Mesendoderm (in vitro differentiated cells): ENCODE results near the gene RABL6.
"Not testable (repeated sequence)": the region's sequence is repeated elsewhere in the genome, so short reads cannot be mapped to it uniquely, and the experiment has no call there.

ENCODE experiments used
- DNase-seq: peaks from one replicate; pipeline ENCODE4 v3.0.0; 2013
- H2AK5ac ChIP-seq: 2 replicates; pipeline ENCODE4 v1.6.1; 2013; ENCODE audit warnings: low read length, inconsistent platforms
- H2BK120ac ChIP-seq: 2 replicates; pipeline ENCODE4 v1.6.1; 2013; ENCODE audit warnings: low read depth, mild to moderate bottlenecking, low read length, moderate library complexity, mixed read lengths
- H2BK15ac ChIP-seq: replicated peaks from 2 replicates; pipeline ENCODE4 v1.6.1; 2013; ENCODE audit warnings: low read depth, mild to moderate bottlenecking, moderate library complexity
- H2BK5ac ChIP-seq: 2 replicates; pipeline ENCODE4 v1.6.1; 2013; ENCODE audit warnings: low read length, inconsistent platforms
- H3K18ac ChIP-seq: 2 replicates; pipeline ENCODE4 v1.6.1; 2013; ENCODE audit warnings: mild to moderate bottlenecking, low read length, mixed read lengths
- H3K23ac ChIP-seq: one replicate; pipeline ENCODE4 v1.6.1; 2013; ENCODE audit warnings: low read length
- H3K27ac ChIP-seq: 2 replicates; pipeline ENCODE4 v1.5.1; 2013; ENCODE audit warnings: low read depth, mild to moderate bottlenecking, inconsistent platforms, low read length, moderate library complexity
- H3K27me3 ChIP-seq: 2 replicates; pipeline ENCODE4 v1.6.1; 2013; ENCODE audit warnings: low read length, control low read depth, mild to moderate bottlenecking, inconsistent platforms; ENCODE audit not compliant: insufficient read depth, poor library complexity
- H3K36me3 ChIP-seq: 2 replicates; pipeline ENCODE4 v1.6.1; 2013; ENCODE audit warnings: low read length, inconsistent platforms; ENCODE audit not compliant: control insufficient read depth, insufficient read depth
- H3K4ac ChIP-seq: one replicate; pipeline ENCODE4 v1.6.1; 2013; ENCODE audit warnings: low read depth, mild to moderate bottlenecking, low read length, moderate library complexity
- H3K4me1 ChIP-seq: 2 replicates; pipeline ENCODE4 v1.6.1; 2013; ENCODE audit warnings: low read depth, low read length, inconsistent platforms; ENCODE audit not compliant: control insufficient read depth
- H3K4me2 ChIP-seq: 2 replicates; pipeline ENCODE4 v1.6.1; 2013; ENCODE audit warnings: low read length
- H3K4me3 ChIP-seq: 2 replicates; pipeline ENCODE4 v1.5.1; 2013; ENCODE audit warnings: mild to moderate bottlenecking, low read length
- H3K56ac ChIP-seq: one replicate; pipeline ENCODE4 v1.6.1; 2013; ENCODE audit warnings: low read length
- H3K79me1 ChIP-seq: 2 replicates; pipeline ENCODE4 v1.6.1; 2013; ENCODE audit warnings: low read length, inconsistent platforms
- H3K79me2 ChIP-seq: 2 replicates; pipeline ENCODE4 v1.6.1; 2013; ENCODE audit warnings: mild to moderate bottlenecking, low read length; ENCODE audit not compliant: control insufficient read depth, insufficient read depth
- H3K9ac ChIP-seq: 2 replicates; pipeline ENCODE4 v1.6.1; 2013; ENCODE audit warnings: low read length, inconsistent platforms
- H4K5ac ChIP-seq: one replicate; pipeline ENCODE4 v1.6.1; 2013; ENCODE audit warnings: low read length
- H4K8ac ChIP-seq: one replicate; pipeline ENCODE4 v1.6.1; 2013; ENCODE audit warnings: low read depth, mild to moderate bottlenecking, control low read depth, low read length, moderate library complexity
- WGBS: extraction: QIAGEN DNeasy Blood & Tissue Kit; methylation state at CpG from one replicate; pipeline ENCODE4 v1.1.7; 2013; ENCODE audit warnings: low lambda C conversion rate, missing lambda C conversion rate; ENCODE audit not compliant: insufficient coverage; ENCODE audit errors: extremely low coverage; 5-methylcytosine and 5-hydroxymethylcytosine counted together

RABL6 gene

DNA sequence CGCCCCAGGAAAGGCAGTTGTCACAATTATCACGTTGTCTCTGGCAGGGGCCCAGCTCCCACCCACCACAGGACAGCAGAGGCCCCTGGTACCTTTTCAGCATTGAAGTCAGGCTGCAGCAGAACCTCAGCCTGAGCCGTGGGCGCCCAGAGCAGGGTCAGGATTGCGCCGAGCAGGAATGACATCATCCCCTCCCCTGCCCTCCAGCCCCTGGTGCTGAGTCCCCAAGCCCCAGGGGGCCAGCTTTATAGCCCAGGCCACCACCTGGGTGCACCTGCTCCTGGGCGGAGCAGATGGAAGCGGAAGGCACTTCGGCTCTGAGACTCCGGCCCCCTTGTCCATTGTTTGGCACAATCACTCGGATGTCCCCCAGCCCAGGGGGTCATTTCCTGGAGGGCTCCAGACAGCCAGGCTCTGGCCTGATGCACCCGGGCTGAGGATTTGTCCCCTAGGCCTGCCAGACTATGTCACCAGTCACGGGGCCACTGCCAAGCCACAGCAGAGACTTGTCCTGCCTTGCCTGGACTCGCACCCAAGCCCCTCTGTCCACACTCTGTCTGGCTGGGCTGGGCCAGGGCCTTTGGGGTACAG is 43.4 kb upstream of the RABL6 start, which contains the start of gene LCN15:
TSS of gene LCN15 (minus strand) at position 218 of the 591 bp plus-strand sequence. CDS start at position 188, 30 bp downstream.
- H3K4me1 ChIP-seq = no peaks in the 10 kb centered on the region
- no peaks in the 10 kb centered on the region for H3K79me2 ChIP-seq
- no peaks in the 10 kb centered on the region for H3K79me1 ChIP-seq
- H3K27ac ChIP-seq = no peak within 1 kb of the TSS
- no CpG with 5 or more reads among the region's 14 CpGs for WGBS
- H3K36me3 ChIP-seq = no peaks in the 10 kb centered on the region
- no peak within 1 kb of the TSS for H4K5ac ChIP-seq
- H3K9ac ChIP-seq = no peak within 1 kb of the TSS
- H3K4me2 ChIP-seq = no peak within 1 kb of the TSS
- H3K27me3 ChIP-seq = no peaks in the 10 kb centered on the region
- no peak within 1 kb of the TSS for H3K23ac ChIP-seq
- H2BK5ac ChIP-seq = no peak within 1 kb of the TSS
- no peak within 1 kb of the TSS for H3K4me3 ChIP-seq
- no peak within 1 kb of the TSS for H3K4ac ChIP-seq
- H3K56ac ChIP-seq = peak within 1 kb of the TSS; percentile 34
- no peak within 1 kb of the TSS for H2BK15ac ChIP-seq
- no peak within 1 kb of the TSS for H4K8ac ChIP-seq
- no peak for DNase-seq
- H3K18ac ChIP-seq = no peak within 1 kb of the TSS
- H2BK120ac ChIP-seq = no peak within 1 kb of the TSS
- no peak within 1 kb of the TSS for H2AK5ac ChIP-seq

DNA sequence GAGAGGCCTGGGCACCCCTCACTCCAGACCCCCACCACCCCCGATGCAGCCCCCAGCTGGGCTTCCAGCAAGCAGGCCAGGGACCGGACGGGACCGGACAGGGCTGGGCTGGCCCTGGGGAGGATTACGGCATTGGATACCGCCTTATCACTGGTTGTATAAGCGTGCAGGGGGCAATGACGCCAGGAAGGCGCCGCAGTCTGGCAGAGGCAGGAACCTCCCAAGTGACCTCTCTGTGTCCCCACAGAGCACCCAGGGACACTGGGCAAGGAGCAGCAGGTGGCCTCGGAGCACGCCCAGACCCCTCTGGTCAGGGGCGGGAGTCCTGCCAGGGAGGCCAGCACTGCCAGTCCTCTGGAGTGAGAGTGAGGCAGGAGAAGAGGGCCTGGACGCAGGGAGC is 42.7 kb upstream of the RABL6 start:
- Histone ChIP-seq H2BK120ac (no peak overlapping the region), H3K4me1 (no peaks in the 10 kb centered on the region), H3K18ac (no peak overlapping the region), H3K36me3 (no peaks in the 10 kb centered on the region), H3K27me3 (no peaks in the 10 kb centered on the region), H2BK15ac (no peak overlapping the region), H2AK5ac (no peak overlapping the region), H3K4me2 (no peak overlapping the region), H2BK5ac (no peak overlapping the region), H4K5ac (no peak overlapping the region), H3K79me1 (no peaks in the 10 kb centered on the region), H3K4me3 (no peak overlapping the region), H4K8ac (no peak overlapping the region), H3K4ac (no peak overlapping the region), H3K79me2 (no peaks in the 10 kb centered on the region), H3K27ac (no peak overlapping the region), H3K23ac (no peak overlapping the region), H3K9ac (no peak overlapping the region), H3K56ac (no peak overlapping the region)
- no CpG with 5 or more reads among the region's 14 CpGs for WGBS
- no peak for DNase-seq

DNA sequence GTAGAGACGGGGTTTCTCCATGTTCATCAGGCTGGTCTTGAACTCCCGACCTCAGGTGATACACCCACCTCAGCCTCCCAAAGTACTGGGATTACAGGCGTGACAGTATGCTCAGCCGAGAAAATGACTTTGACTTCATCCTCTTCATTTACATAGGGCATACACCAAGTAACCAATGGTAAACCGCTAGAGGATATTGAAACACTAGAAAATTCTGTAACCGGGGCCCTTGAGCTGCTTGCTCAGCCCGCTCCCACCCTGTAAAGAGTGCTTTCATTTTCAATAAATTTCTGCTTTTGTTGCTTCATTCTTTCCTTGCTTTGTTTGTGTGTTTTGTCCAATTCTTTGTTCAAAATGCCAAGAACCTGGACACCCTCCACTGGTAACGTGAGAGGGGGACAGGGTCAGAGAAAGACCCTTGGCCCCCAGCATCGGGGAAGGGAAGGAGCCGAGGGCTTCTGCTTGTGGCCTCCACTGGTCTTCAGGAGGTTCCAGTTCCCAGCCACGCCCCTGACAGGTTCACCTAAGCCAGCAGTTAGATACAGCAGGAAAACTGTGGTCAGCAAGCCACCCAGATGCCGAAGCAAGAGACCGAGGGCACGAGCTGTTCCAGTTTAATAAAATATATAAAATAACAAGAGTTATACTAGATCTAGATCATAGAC is 41.9 kb upstream of the RABL6 start:
- WGBS = no CpG with 5 or more reads among the region's 14 CpGs
- H3K27me3 ChIP-seq, H3K27ac ChIP-seq, H4K5ac ChIP-seq, H3K79me1 ChIP-seq, H3K4ac ChIP-seq, DNase-seq, H3K56ac ChIP-seq, H4K8ac ChIP-seq, H3K4me3 ChIP-seq, H3K36me3 ChIP-seq, H3K23ac ChIP-seq, H3K18ac ChIP-seq, H2BK15ac ChIP-seq, H3K4me2 ChIP-seq, H2AK5ac ChIP-seq, H3K9ac ChIP-seq, H2BK120ac ChIP-seq, H2BK5ac ChIP-seq, H3K79me2 ChIP-seq, H3K4me1 ChIP-seq: not testable (repeated sequence)

DNA sequence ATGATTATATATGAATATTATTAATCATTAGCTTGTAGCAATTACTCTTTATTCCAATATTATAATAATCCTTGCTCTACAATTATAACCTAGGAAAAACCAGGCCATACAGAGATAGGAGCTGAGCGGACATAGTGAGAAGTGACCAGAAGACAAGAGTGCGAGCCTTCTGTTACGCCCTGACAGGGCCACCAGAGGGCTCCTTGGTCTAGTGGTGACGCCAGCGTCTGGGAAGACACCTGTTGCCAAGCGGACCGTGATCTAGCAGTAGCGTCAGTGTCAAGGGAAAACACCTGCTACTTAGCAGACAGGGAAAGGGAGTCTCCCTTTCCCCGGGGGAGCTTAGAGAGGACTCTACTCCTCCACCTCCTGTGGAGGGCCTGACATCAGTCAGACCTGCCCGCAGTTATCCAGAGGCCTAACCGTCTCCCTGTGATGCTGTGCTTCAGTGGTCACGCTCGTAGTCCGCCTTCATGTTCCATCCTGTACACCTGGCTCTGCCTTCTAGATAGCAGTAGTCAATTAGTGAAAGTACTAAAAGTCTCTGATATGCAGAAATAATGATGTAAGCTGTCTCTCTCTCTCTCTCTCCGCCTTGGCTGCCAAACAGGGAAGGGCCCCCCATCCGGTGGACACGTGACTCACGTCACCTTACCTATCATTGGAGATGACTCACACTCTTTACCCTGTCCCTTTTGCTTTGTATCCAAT is 41.2 kb upstream of the RABL6 start:
- peak; percentile 67 for DNase-seq
- H3K4me2 ChIP-seq, H3K79me1 ChIP-seq, H3K36me3 ChIP-seq, H3K23ac ChIP-seq, H3K9ac ChIP-seq, H3K79me2 ChIP-seq, H3K4ac ChIP-seq, H3K4me3 ChIP-seq, H2BK5ac ChIP-seq, H2BK15ac ChIP-seq, H3K4me1 ChIP-seq, H3K56ac ChIP-seq, H4K8ac ChIP-seq, H3K18ac ChIP-seq, H3K27ac ChIP-seq, H4K5ac ChIP-seq, H3K27me3 ChIP-seq, H2AK5ac ChIP-seq, H2BK120ac ChIP-seq: not testable (repeated sequence)
- WGBS = no CpG with 5 or more reads among the region's 18 CpGs

DNA sequence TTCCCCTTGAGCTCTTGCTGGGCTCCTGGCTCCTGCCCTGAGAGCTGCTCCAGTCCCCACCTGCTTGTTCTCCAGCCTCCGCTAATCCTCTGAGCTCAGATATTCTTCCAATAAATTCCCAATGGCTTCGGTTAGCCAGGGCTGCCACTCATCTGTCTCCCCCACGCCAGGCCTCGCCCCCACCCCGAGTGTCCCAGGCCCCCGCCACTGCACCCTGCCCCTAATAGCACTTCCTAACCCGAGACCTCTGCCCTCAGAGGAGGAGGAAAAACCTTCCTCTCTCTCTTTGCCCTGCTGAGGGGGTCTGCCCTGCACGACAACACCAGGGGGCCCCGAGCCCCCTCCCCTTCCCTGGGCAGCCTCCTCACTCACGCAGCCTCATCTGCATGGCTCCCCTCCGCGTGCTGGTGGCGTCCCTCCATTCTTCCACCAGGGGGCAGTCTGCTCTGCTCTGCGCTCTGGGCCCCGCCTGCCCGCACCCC is 38.0 kb upstream of the RABL6 start:
- Histone ChIP-seq H2BK15ac (no peak overlapping the region), H3K23ac (no peak overlapping the region), H3K56ac (peak overlapping the region; percentile 25), H3K4me3 (no peak overlapping the region), H3K79me2 (no peaks in the 10 kb centered on the region), H3K4me2 (peak overlapping the region; percentile 20), H2BK120ac (no peak overlapping the region), H2BK5ac (no peak overlapping the region), H3K4me1 (no peaks in the 10 kb centered on the region), H3K18ac (peak overlapping the region; percentile 32), H2AK5ac (no peak overlapping the region), H3K4ac (no peak overlapping the region), H3K27ac (no peak overlapping the region), H4K5ac (no peak overlapping the region), H3K9ac (no peak overlapping the region), H3K36me3 (no peaks in the 10 kb centered on the region), H4K8ac (no peak overlapping the region), H3K79me1 (no peaks in the 10 kb centered on the region), H3K27me3 (no peaks in the 10 kb centered on the region)
- no CpG with 5 or more reads among the region's 16 CpGs for WGBS
- peak; percentile 67 for DNase-seq
